Erythroblast (primary cell): ENCODE measurements around the gene ZNF791.

ENCODE experiments used
- GATA1 ChIP-seq: IDR thresholded peaks from 2 replicates; pipeline ENCODE4 v1.6.1; 2011; ENCODE audit warnings: low read depth, mild to moderate bottlenecking, control low read depth, low read length, moderate library complexity
- POLR2A ChIP-seq: IDR thresholded peaks from 2 replicates; pipeline ENCODE4 v1.6.1; 2011; ENCODE audit warnings: mild to moderate bottlenecking, low read length

- TF ChIP-seq POLR2A: no peak
- TF ChIP-seq GATA1: no peak
These were observed 16.2 kb downstream of the ZNF791 start for GRCh38 chr19:12626958-12627357.
